Measurements from ENCODE around the gene NOL11.

DNA sequence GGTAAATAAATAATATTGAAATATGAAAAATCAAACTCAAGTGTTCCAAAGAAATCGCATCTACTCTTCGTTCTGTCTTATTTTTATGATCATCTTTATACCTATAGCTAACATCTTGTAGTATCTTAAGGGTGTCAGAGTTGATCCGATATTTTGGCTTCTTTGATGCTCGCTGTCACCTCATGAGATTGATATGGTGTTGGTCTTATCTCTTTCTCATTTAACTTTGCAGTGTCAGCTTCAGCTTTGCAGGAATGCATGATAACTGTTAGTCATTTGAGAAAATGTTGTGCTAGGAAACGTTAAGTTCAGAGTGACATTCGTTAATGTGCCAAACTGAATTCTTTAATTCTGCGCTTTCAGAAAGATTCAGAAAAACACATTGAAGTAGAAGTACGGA, 19.4 kb downstream of the NOL11 start:
- TF ChIP-seq CTCF (IDR thresholded peaks at IDR 0.05; ENCODE audit: insufficient read depth, low read length) = no peak
- TF ChIP-seq POLR2AphosphoS5 (IDR thresholded peaks at IDR 0.05; ENCODE audit: low read depth) = no peak
- TF ChIP-seq SPI1 (IDR thresholded peaks at IDR 0.05; ENCODE audit: borderline replicate concordance, low read depth) = no peak
- no peak for TF ChIP-seq REST (IDR thresholded peaks at IDR 0.05; ENCODE audit: insufficient replicate concordance, low read depth)
- TF ChIP-seq GABPA (IDR thresholded peaks at IDR 0.05; ENCODE audit: low read depth) = no peak

Data from HL-60 (cell line).